Muscle of leg (tissue), 9 donors: ENCODE results near the gene CD48. TPM values are rescaled to one million over a fixed set of nuclear protein-coding genes. Genes with fewer than 3 reads are reported as not detected.

ENCODE experiments used
- polyA plus RNA-seq, 8 donors: library from polyadenylated mRNA; unstranded; fragments of 120-200 nt; gene quantifications; one replicate each; pipeline versions ENCODE4 v1.2.1 to v1.2.3, GENCODE V29; 2013; ENCODE audit warnings: inconsistent platforms in 1 of 8, low replicate concordance in 1 of 8; ENCODE audit not compliant: insufficient read length in 8 of 8, insufficient read depth in 1 of 8
- total RNA-seq: library from RNA; stranded (reverse); fragments of 120-200 nt; gene quantifications from one replicate; pipeline ENCODE4 v1.2.4, GENCODE V29; 2013

Gene CD48
- total and polyA plus RNA-seq, 9 donors, result 1.1 to 2.0 (median 1.3) TPM

Other genes starting within 250 kb of the CD48 start
- gene SLAMF6, start 188.6 kb downstream of the CD48 start, total RNA-seq, result 0.13 TPM
- gene SLAMF6, start 188.6 kb downstream of the CD48 start, polyA plus RNA-seq, result under 1 TPM; 0.08 to 0.16 (median 0.13) TPM
- gene CD84, start 132.3 kb downstream of the CD48 start, total RNA-seq, result 2.0 TPM
- gene CD84, start 132.3 kb downstream of the CD48 start, polyA plus RNA-seq, result 1 to 10 TPM in 6 of 8 donors, under 1 TPM in 2; 0.94 to 2.1 (median 1.3) TPM
- gene SLAMF1, start 64.8 kb downstream of the CD48 start, total RNA-seq, result 0.04 TPM
- under 1 TPM in 2 of 8 donors, not detected in 6; 0.05 to 0.07 TPM for gene SLAMF1, start 64.8 kb downstream of the CD48 start, polyA plus RNA-seq
- 0.13 TPM for gene SLAMF7, start 27.4 kb upstream of the CD48 start, total RNA-seq
- under 1 TPM; 0.09 to 0.49 (median 0.30) TPM for gene SLAMF7, start 27.4 kb upstream of the CD48 start, polyA plus RNA-seq
- gene LY9, start 84.4 kb upstream of the CD48 start, total RNA-seq, result 0.13 TPM
- under 1 TPM in 7 of 8 donors, not detected in 1; 0.08 to 0.42 (median 0.16) TPM for gene LY9, start 84.4 kb upstream of the CD48 start, polyA plus RNA-seq
- gene CD244, start 151.1 kb upstream of the CD48 start, total RNA-seq, result 0.13 TPM
- gene CD244, start 151.1 kb upstream of the CD48 start, polyA plus RNA-seq, result 1 to 10 TPM in 1 of 8 donors, under 1 TPM in 7; 0.16 to 1.3 (median 0.30) TPM
- 0.13 TPM for gene ITLN1, start 173.4 kb upstream of the CD48 start, total RNA-seq
- 1 to 10 TPM in 2 of 8 donors, under 1 TPM in 4, not detected in 2; 0.19 to 8.6 (median 0.37) TPM for gene ITLN1, start 173.4 kb upstream of the CD48 start, polyA plus RNA-seq
- not detected for gene ITLN2, start 243.0 kb upstream of the CD48 start, total RNA-seq
- gene ITLN2, start 243.0 kb upstream of the CD48 start, polyA plus RNA-seq, result under 1 TPM in 1 of 8 donors, not detected in 7; 0.56 TPM